ENCODE data around the gene NPHP4. TPM values are rescaled to one million over a fixed set of nuclear protein-coding genes. Genes with fewer than 3 reads are reported as not detected.

NPHP4 gene
- total RNA-seq, 2 experiments from 2014 or later, result 6.2 to 7.7 TPM

DNA sequence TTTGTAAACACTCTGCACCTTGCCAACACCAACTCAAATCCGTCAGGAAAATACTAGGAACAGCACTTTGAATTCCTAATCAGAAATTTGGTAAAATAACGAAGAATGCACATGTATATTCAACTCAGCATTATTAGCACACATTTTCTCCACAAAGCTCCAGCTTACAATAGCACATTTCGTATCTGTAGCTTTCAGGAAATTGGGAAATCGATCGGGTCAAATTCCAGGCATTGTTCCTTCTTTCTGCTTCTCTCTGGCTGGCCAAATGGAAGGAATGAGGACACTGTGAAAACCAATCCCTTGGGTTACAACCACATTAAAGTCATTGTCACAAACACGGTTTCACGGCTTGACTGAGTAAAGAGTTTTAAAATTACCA, 58.6 kb downstream of the NPHP4 start:
- Histone ChIP-seq H3K4me1 (ENCODE audit: insufficient read depth, low read length) (peaks cover 6% of the 10 kb centered on the region), H3K27me3 (ENCODE audit: control insufficient read depth in 1 of 2, insufficient read depth in 2 of 2, low read length in 2 of 2) (no peaks in the 10 kb centered on the region), H3K4me3 (ENCODE audit: low read length) (no peak overlapping the region), H3K36me3 (ENCODE audit: insufficient read depth, low read length) (peaks cover 9% of the 10 kb centered on the region), H3K9me3 (ENCODE audit: control insufficient read depth in 1 of 2, insufficient read depth in 1 of 2, low read length in 2 of 2) (no peaks in the 10 kb centered on the region), H3K27ac (ENCODE audit: low read depth in 1 of 2, low read length in 2 of 2) (no peak overlapping the region)
- POLR2A ChIA-PET, result no interaction called here
- ATAC-seq (ENCODE audit: poor library complexity) (no peak), DNase-seq (no peak)
- Mint-ChIP-seq H3K4me1 (ENCODE audit: low read depth) (no peaks in the 10 kb centered on the region), H3K27me3 (no peaks in the 10 kb centered on the region), H3K4me3 (no peak overlapping the region), H3K27ac (no peak overlapping the region), H3K36me3 (ENCODE audit: low read depth) (peaks cover 18% of the 10 kb centered on the region), H3K9me3 (no peaks in the 10 kb centered on the region)
- TF ChIP-seq, protein P1, sequence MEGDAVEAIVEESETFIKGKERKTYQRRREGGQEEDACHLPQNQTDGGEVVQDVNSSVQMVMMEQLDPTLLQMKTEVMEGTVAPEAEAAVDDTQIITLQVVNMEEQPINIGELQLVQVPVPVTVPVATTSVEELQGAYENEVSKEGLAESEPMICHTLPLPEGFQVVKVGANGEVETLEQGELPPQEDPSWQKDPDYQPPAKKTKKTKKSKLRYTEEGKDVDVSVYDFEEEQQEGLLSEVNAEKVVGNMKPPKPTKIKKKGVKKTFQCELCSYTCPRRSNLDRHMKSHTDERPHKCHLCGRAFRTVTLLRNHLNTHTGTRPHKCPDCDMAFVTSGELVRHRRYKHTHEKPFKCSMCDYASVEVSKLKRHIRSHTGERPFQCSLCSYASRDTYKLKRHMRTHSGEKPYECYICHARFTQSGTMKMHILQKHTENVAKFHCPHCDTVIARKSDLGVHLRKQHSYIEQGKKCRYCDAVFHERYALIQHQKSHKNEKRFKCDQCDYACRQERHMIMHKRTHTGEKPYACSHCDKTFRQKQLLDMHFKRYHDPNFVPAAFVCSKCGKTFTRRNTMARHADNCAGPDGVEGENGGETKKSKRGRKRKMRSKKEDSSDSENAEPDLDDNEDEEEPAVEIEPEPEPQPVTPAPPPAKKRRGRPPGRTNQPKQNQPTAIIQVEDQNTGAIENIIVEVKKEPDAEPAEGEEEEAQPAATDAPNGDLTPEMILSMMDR (IDR thresholded peaks at IDR 0.05), result no peak
- CTCF ChIA-PET, result no interaction called here
- intact Hi-C loops (cut with DNase I, micrococcal nuclease), result no loop called here

DNA sequence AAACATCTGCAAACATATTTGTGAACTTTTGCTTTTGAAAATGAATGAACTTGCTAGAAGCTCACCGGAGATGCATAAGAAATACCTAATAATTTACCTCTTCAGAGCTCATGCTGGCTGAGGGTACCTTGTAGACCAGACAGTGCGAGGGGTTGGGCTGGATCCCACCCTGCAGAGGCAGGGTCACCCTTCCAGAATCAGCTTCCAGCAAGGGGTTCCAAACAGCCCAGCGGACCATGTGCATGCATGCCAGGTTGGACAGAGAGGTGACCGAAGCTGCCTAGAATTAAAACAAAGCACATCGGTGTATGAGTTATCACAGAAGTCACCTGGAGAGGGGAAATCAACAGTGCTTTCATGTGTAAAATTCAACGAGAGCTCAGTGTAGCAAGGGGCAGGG, 59.2 kb downstream of the NPHP4 start:
- H3K27me3 Mint-ChIP-seq, result no peaks in the 10 kb centered on the region
- ATAC-seq (ENCODE audit: poor library complexity), result no peak
- no peak for DNase-seq
- H3K4me3 Mint-ChIP-seq, result no peak overlapping the region
- no peak overlapping the region for H3K27ac Mint-ChIP-seq
- ChIA-PET CTCF (no interaction called here), POLR2A (no interaction called here)
- H3K4me1 ChIP-seq (ENCODE audit: insufficient read depth, low read length), result peaks cover 6% of the 10 kb centered on the region
- H3K27me3 ChIP-seq (ENCODE audit: control insufficient read depth in 1 of 2, insufficient read depth in 2 of 2, low read length in 2 of 2), result no peaks in the 10 kb centered on the region
- no peaks in the 10 kb centered on the region for H3K9me3 ChIP-seq (ENCODE audit: control insufficient read depth in 1 of 2, insufficient read depth in 1 of 2, low read length in 2 of 2)
- no peaks in the 10 kb centered on the region for H3K9me3 Mint-ChIP-seq
- intact Hi-C loops (cut with DNase I, micrococcal nuclease), result no loop called here
- no peak overlapping the region for H3K27ac ChIP-seq (ENCODE audit: low read depth in 1 of 2, low read length in 2 of 2)
- peaks cover 9% of the 10 kb centered on the region for H3K36me3 ChIP-seq (ENCODE audit: insufficient read depth, low read length)
- TF ChIP-seq, protein P1 (IDR thresholded peaks at IDR 0.05), result no peak
- peaks cover 18% of the 10 kb centered on the region for H3K36me3 Mint-ChIP-seq (ENCODE audit: low read depth)
- no peaks in the 10 kb centered on the region for H3K4me1 Mint-ChIP-seq (ENCODE audit: low read depth)
- no peak overlapping the region for H3K4me3 ChIP-seq (ENCODE audit: low read length)

DNA sequence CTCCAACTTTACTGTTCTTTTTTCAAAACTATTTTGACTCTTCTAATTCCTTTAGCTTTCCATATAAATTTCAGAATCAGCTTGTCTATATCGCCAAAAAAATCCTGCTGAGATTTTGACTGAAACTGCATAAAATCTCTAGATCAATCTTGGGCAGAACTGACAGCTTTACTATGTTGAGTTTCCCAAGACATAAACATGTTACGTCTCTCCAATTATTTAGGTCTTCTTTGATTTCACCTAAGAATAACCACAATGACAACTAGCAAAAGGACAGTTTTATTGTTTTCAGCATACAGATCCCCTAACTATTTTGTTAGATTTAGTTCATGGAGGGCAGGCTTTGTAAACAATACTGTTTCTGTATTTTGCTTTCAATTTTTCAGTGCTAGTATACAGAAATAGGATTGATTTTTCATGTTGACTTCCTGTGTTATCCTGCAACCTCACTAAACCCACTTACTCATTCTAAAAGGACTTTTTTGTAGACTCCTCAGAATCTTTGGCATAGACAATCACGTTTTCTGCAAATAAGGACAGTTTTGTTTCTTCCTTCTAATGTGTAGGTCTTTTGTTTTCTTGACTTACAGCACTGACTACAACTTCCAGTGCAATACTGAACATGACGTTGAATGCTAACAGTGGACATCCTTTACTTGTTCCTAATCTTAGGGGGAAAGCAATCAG, 63.4 kb downstream of the NPHP4 start:
- Mint-ChIP-seq H3K27me3 (no peaks in the 10 kb centered on the region), H3K36me3 (ENCODE audit: low read depth) (peaks cover 36% of the 10 kb centered on the region), H3K9me3 (peaks cover 4% of the 10 kb centered on the region), H3K4me3 (no peak overlapping the region), H3K4me1 (ENCODE audit: low read depth) (no peaks in the 10 kb centered on the region), H3K27ac (no peak overlapping the region)
- TF ChIP-seq, protein P1 (IDR thresholded peaks at IDR 0.05), result no peak
- Histone ChIP-seq H3K27ac (ENCODE audit: low read depth in 1 of 2, low read length in 2 of 2) (no peak overlapping the region), H3K27me3 (ENCODE audit: control insufficient read depth in 1 of 2, insufficient read depth in 2 of 2, low read length in 2 of 2) (no peaks in the 10 kb centered on the region), H3K9me3 (ENCODE audit: control insufficient read depth in 1 of 2, insufficient read depth in 1 of 2, low read length in 2 of 2) (peaks cover 0 to 3% of the 10 kb centered on the region in 2 experiments), H3K36me3 (ENCODE audit: insufficient read depth, low read length) (peaks cover 9% of the 10 kb centered on the region), H3K4me1 (ENCODE audit: insufficient read depth, low read length) (no peaks in the 10 kb centered on the region), H3K4me3 (ENCODE audit: low read length) (no peak overlapping the region)
- ChIA-PET CTCF (no interaction called here), POLR2A (interaction anchor here (0.6 kb wide), 1 partner anchor 65 kb away, joined by 3 read pairs; no protein-coding TSS in a partner anchor)
- ATAC-seq (ENCODE audit: poor library complexity) (no peak), DNase-seq (no peak)
- intact Hi-C loops (cut with DNase I, micrococcal nuclease), result no loop called here

Data from CD4-positive, alpha-beta T cell (primary cell).